ENCODE data around the gene TNFRSF4.

Gene TNFRSF4

DNA sequence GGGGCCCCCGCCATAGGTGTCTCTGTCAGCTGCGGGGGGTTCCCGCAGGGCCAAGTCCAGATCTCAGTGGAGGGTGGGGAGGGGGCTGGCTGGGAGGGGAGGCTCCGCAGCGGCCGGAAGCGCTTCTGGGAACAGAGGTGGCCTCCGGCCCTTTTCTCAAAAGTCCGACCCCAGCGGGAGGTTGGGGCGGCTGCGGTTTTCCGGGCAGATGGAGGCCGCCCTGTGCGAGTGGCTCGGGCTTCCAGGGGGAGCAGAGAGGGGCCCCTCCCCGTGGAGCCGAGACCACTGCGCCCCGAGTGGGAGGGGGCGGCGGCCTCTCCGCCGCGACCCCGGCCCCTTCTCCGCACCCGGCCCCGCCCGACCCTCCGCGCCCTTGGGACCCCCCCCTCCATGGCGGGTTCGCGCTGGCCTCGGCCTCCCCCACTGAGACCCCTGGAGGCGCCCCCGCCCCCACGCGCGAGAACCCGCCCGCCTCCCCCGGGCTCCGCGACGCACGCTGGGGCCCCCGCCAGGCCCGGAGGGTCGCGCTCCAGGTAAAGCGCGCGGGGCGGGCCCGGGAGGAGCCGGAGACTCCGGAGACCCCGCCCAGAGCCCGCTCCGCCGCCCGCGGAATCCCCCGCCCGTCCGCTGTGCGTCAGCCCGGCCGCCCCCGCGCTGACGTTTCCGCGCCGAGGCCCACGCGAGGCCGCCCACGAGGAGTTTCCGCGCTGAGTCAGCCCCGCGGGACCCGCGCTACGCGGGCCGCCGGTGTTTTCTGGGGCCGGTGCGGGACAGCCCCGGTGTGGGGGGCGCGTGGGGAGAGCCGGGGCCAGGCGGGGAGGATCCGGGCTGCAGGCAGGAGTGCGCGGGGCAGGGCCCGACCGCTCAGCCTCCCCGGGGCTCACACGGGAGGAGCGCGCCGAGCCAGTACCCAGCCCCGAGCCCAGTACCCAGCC, 12.8 kb downstream of the TNFRSF4 start:
- no peak for TF ChIP-seq Cebpa-rat (IDR thresholded peaks at IDR 0.05)
- Histone ChIP-seq H3K27me3 (peaks cover 17 to 50% (median 28%) of the 10 kb centered on the region in 11 experiments), H3K9ac (peak overlapping the region in 10 of 11 experiments; percentile 38 to 73 (median 54); a peak in 16 of 22 replicates), H3K4me3 (peak overlapping the region; percentile 38 to 69 (median 56); a peak in 18 of 20 replicates), H3K36me3 (no peaks in the 10 kb centered on the region), H3K27ac (peak overlapping the region in 3 of 11 experiments; percentile 5 to 65 (median 37); a peak in 4 of 22 replicates), H3K9me3 (replicated peaks in 1 of 11) (peaks cover 0 to 4% (median 0%) of the 10 kb centered on the region in 11 experiments; a peak in 1 of 22 replicates), H4K20me1 (peaks cover 0 to 22% (median 12%) of the 10 kb centered on the region in 11 experiments; a peak in 14 of 22 replicates), H3K4me1 (peaks cover 16 to 42% (median 30%) of the 10 kb centered on the region in 10 experiments), H3K4me2 (peak overlapping the region; percentile 62 to 93 (median 89))

DNA sequence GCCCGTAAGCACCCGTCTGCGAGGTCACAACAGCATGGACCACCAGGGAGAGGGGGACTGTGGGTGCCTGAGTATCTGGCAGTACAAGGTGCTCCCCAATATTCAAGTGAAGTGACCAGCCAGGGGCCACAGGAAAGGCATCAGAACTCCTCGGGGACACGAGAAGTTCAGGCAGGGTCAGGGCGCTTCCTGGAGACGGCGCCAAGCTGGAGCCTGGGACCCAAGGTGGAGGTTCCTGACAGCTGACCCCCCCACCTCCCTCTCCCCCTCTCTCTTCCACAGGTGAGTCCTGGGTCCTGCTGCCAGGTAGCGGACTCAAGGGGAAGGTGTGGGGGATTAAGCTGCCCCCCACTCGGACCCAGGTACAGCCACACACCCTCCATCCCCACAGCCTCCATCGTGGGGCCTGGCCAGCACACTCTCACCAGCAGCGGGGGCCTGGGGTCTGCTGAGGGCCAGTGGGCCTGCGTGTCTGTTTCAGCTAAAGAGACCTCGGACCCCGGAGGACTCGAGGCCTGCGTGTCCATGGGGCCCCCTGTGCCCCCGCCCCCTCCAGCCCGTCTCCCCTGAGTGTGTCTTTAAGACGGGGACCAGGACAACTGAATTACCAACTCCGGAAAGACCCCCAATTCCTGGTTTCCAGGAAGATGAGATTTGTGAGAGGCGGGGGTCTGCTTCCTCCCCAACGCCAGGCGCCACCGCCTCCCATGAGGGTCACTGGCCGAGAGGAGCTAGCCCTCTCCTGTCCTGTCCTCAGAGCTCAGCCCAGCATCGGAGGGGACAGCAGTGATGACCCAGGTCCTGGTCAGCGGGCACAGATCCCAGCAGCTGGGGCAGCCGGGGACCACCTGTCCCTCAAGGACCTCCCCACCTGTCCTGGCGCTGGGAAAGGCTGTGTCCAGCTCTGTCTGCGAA, 13.7 kb downstream of the TNFRSF4 start:
- Histone ChIP-seq H3K4me2 (peak overlapping the region; percentile 62 to 93 (median 89)), H3K27ac (peak overlapping the region in 1 of 11 experiments; percentile 65; a peak in 2 of 22 replicates), H3K27me3 (peaks cover 8 to 41% (median 19%) of the 10 kb centered on the region in 11 experiments), H3K9ac (peak overlapping the region in 3 of 11 experiments; percentile 38 to 69 (median 50); a peak in 7 of 22 replicates), H3K4me3 (peak overlapping the region in 8 of 10 experiments; percentile 38 to 69 (median 55); a peak in 11 of 20 replicates), H3K4me1 (peaks cover 7 to 32% (median 20%) of the 10 kb centered on the region in 10 experiments), H3K9me3 (replicated peaks in 1 of 11) (peaks cover 3 to 14% (median 7%) of the 10 kb centered on the region in 11 experiments; a peak in 21 of 22 replicates), H4K20me1 (peaks cover 0 to 13% (median 4%) of the 10 kb centered on the region in 11 experiments; a peak in 7 of 22 replicates), H3K36me3 (no peaks in the 10 kb centered on the region)
- TF ChIP-seq Cebpa-rat (IDR thresholded peaks at IDR 0.05) = no peak

DNA sequence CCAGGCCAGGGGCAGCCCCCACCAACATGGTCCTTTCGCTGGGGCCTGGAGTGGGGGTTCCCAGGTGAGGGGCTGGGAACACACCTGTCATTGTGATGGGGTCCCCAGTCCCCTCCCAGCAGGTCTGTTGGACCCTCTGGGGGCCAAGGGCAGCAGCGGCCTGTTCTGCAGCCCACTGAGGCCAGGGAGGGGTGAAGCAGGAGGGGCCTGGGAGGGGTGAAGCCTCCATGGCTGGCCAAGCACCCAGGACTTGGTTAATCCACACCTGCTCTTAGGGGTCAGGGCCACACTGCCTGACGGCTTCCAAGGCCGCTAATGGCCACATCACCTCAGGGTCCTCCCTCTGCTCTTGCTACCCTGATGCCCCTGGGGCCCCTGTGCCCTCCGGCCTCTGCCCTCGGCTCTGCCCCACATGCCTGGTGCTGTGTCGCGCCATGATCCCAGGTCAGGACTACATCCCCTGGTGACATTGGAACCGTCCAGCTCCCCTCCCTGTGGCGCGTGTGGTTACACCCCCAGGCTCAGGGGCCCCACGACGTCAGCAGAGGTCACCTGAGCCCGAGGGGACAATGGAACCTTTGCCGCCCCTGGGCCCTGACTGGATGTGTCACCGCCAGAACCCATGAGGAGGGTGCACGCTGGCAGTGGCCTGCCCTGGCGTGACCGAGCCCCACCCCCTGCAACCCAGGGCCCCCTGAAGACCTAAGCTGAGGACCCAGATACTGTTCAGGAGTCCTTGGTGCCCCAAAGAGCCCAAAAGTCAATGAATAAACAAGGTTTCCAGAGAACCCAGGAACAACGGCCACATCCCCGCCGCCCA, 14.6 kb downstream of the TNFRSF4 start:
- H3K9me3 ChIP-seq (replicated peaks in 1 of 11) = peaks cover 12 to 22% (median 16%) of the 10 kb centered on the region in 11 experiments
- H3K9ac ChIP-seq = no peak overlapping the region
- H3K27me3 ChIP-seq = peaks cover 0 to 33% (median 17%) of the 10 kb centered on the region in 11 experiments; a peak in 19 of 22 replicates
- H3K36me3 ChIP-seq = no peaks in the 10 kb centered on the region
- peak overlapping the region in 9 of 11 experiments; percentile 62 to 93 (median 89); a peak in 10 of 22 replicates for H3K4me2 ChIP-seq
- no peak for TF ChIP-seq Cebpa-rat (IDR thresholded peaks at IDR 0.05)
- no peak overlapping the region for H3K4me3 ChIP-seq
- peaks cover 0 to 26% (median 15%) of the 10 kb centered on the region in 10 experiments; a peak in 19 of 20 replicates for H3K4me1 ChIP-seq
- H4K20me1 ChIP-seq = peaks cover 0 to 10% (median 0%) of the 10 kb centered on the region in 11 experiments; a peak in 1 of 22 replicates
- H3K27ac ChIP-seq = no peak overlapping the region

DNA sequence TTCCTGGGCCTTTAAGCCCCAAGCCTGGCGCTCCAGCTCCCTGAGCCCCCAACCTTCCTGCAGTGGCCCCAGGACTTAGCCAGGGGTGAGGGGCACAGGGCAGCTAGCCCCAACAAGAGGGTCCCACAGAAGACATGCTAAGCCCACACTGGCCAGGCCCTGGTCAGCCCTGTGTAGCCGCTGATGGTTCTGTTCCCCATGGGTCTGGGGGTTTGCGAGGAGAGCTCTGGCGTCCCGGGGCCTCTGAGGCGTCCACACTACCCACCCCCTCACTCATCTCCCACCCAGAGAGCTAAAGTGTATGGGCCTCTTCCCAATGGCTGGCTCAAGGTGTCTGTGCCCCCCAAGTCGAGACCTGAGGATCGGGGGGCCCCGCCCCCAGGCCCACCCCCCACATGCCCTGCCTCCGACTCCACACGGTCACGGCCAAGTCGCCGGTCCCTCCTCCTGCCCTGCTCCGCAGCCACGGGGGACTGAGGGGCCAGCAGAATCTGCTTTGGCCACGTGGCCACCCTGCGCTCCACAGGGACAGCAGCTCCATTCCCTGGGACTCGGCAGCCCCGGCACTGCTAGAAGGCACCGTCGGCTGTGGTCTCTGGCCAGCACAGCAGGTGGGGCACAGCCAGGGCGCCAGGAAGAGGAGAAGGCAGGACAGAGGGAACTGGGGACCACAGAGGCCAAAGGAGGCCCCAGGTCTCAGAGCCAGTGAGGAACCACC, 15.4 kb downstream of the TNFRSF4 start:
- peak overlapping the region in 2 of 11 experiments; percentile 15 to 29; a peak in 2 of 22 replicates for H3K4me2 ChIP-seq
- no peak overlapping the region for H3K9ac ChIP-seq
- H4K20me1 ChIP-seq = peaks cover 0 to 9% (median 0%) of the 10 kb centered on the region in 11 experiments; a peak in 1 of 22 replicates
- H3K27me3 ChIP-seq = peaks cover 0 to 27% (median 16%) of the 10 kb centered on the region in 11 experiments; a peak in 19 of 22 replicates
- peaks cover 0 to 26% (median 15%) of the 10 kb centered on the region in 10 experiments; a peak in 19 of 20 replicates for H3K4me1 ChIP-seq
- H3K9me3 ChIP-seq (replicated peaks in 1 of 11) = peaks cover 14 to 30% (median 22%) of the 10 kb centered on the region in 11 experiments
- no peak overlapping the region for H3K27ac ChIP-seq
- TF ChIP-seq Cebpa-rat (IDR thresholded peaks at IDR 0.05) = no peak
- H3K36me3 ChIP-seq = no peaks in the 10 kb centered on the region
- H3K4me3 ChIP-seq = no peak overlapping the region

DNA sequence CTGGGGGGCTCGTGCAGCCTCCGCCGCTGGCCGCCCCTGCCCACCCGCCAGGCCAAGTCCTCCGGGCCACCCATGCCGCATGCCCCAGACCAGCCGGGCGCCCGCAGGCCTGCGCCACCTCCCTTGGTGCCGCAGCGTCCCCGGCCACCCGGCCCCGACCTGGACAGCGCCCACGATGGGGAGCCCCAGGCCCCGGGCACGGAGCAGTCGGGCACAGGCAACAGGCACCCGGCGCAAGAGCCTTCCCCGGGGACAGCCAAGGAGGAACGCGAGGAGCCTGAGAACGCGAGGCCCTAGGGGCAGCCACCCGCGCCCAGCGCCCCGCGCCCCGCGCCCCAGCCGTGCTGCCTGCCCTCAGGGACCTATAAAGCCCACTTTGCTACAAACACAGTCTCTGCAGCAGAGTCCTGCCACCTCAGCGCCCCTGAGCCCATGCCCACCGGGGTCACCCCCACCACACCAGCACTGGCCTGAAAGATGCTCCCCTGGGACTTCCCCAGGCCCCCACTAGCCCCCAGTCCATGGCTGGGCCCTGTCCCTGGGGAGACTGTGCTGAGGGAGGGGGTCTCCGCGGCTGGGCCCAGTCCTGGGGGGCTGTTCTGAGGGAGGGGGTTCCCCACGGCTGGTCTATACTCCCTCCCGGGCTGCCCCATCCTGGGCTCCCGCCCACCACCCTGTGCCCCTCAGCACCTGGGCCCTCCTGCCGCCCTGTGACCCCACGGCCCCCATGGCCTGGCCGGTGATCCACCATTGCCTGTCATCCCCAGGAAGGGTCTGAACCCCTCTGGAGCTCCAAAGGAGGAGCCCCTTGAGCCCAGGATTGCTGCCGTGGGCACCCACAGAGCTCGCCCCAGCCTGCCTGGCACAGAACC, 16.2 kb downstream of the TNFRSF4 start:
- Histone ChIP-seq H3K4me2 (peak overlapping the region in 2 of 11 experiments; percentile 15 to 29; a peak in 3 of 22 replicates), H3K36me3 (no peaks in the 10 kb centered on the region), H4K20me1 (0 out of 22 replicates have a peak, but pooled peaks cover 0 to 1% (median 0%) of the 10 kb centered on the region in 11 experiments), H3K27ac (no peak overlapping the region), H3K4me1 (peaks cover 0 to 26% (median 15%) of the 10 kb centered on the region in 10 experiments; a peak in 19 of 20 replicates), H3K9ac (no peak overlapping the region), H3K9me3 (replicated peaks in 1 of 11) (peaks cover 18 to 37% (median 26%) of the 10 kb centered on the region in 11 experiments), H3K4me3 (no peak overlapping the region), H3K27me3 (peaks cover 0 to 22% (median 16%) of the 10 kb centered on the region in 11 experiments; a peak in 19 of 22 replicates)
- no peak for TF ChIP-seq Cebpa-rat (IDR thresholded peaks at IDR 0.05)

DNA sequence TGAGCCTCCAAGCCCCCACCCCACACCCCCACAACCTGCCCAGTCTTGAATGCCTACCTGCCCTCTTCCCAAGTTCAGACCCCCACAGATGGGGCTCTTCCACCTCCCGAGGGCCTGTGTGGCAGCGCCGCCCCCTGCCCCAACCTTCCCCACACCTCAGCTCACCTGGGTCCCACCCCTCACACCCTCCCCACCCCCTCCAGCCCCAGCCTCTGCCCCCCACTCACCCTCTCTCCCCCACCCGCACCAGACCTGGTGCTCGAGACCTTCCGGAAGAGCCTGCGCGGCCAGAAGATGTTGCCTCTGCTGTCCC, 16.8 kb downstream of the TNFRSF4 start:
- peaks cover 0 to 26% (median 15%) of the 10 kb centered on the region in 10 experiments; a peak in 19 of 20 replicates for H3K4me1 ChIP-seq
- H3K27ac ChIP-seq = no peak overlapping the region
- peaks cover 20 to 44% (median 32%) of the 10 kb centered on the region in 11 experiments for H3K9me3 ChIP-seq (replicated peaks in 1 of 11)
- H3K9ac ChIP-seq = no peak overlapping the region
- H4K20me1 ChIP-seq = no peaks in the 10 kb centered on the region
- H3K27me3 ChIP-seq = peaks cover 0 to 21% (median 16%) of the 10 kb centered on the region in 11 experiments; a peak in 19 of 22 replicates
- H3K4me2 ChIP-seq = no peak overlapping the region
- no peaks in the 10 kb centered on the region for H3K36me3 ChIP-seq
- no peak overlapping the region for H3K4me3 ChIP-seq
- TF ChIP-seq Cebpa-rat (IDR thresholded peaks at IDR 0.05) = no peak
